K562 (cell line): Measurements from ENCODE around the gene AMBRA1. TPM values are rescaled to one million over a fixed set of nuclear protein-coding genes. Genes with fewer than 3 reads are reported as not detected.

Source experiments
- CBX3 ChIP-seq, 2 experiments: IDR thresholded peaks; 1 replicate in 1 of 2; 2 replicates in 1 of 2; pipeline ENCODE4 v1.6.1; 2012; ENCODE audit warnings: inconsistent platforms in 2 of 2, low read length in 2 of 2, borderline replicate concordance in 1 of 2, control low read depth in 1 of 2
- CXXC5 ChIP-seq: fragments of 250-450 bp; sonication (Bioruptor Pico); IDR thresholded peaks from 2 replicates; pipeline ENCODE4 v1.8.0; 2022; ENCODE audit warnings: inconsistent platforms, mild to moderate bottlenecking, moderate library complexity
- NELFE ChIP-seq: IDR thresholded peaks from 2 replicates; pipeline ENCODE4 v1.6.1; 2011; ENCODE audit warnings: mild to moderate bottlenecking; ENCODE audit not compliant: insufficient read depth, insufficient read length
- POLR3G ChIP-seq: IDR thresholded peaks from 2 replicates; pipeline ENCODE4 v1.6.1; 2011; ENCODE audit not compliant: insufficient read length, insufficient replicate concordance; ENCODE audit errors: extremely low read depth
- RBBP5 ChIP-seq: fragments of 200-600 bp; sonication (generic); IDR thresholded peaks from 2 replicates; pipeline ENCODE4 v1.6.1; 2012; ENCODE audit warnings: borderline replicate concordance, mild to moderate bottlenecking, low read length, control low read depth, inconsistent platforms; ENCODE audit not compliant: insufficient read depth, poor library complexity, severe bottlenecking
- SAFB ChIP-seq: fragments of 200-400 bp; formaldehyde crosslinking; IDR thresholded peaks from 2 replicates; pipeline ENCODE4 v1.6.1; 2017; ENCODE audit warnings: low read depth, low read length, borderline replicate concordance
- polyA plus RNA-seq, 8 experiments: library from polyadenylated mRNA; depleted of rRNA in 4 of 8; stranded (reverse) in 5 of 8; unstranded in 3 of 8; fragments of >200 nt; fragmentation: Nextera tagmentation in 2 of 8; fragmentation: Illumina TruSeq in 1 of 8; extraction: Ambion mirVana in 2 of 8; extraction: Trizol in 1 of 8; gene quantifications; 2 replicates each; pipeline versions ENCODE4 v1.2.1 to v1.2.3, GENCODE V29; 2011 to 2014; ENCODE audit warnings: inconsistent platforms in 1 of 8, missing spikeins in 1 of 8
- total RNA-seq, 7 experiments: library from RNA; depleted of rRNA in 6 of 7; stranded (reverse); fragments of >200 nt in 6 of 7; fragmentation: Illumina TruSeq in 2 of 7; extraction: Trizol in 2 of 7; gene quantifications; 2 replicates each; pipeline versions ENCODE4 v1.2.1 to v1.2.3, GENCODE V29; 2011 to 2021; ENCODE audit warnings: low replicate concordance in 1 of 7
- TF ChIP-seq, protein P1 (sequence below): fragments of 250-450 bp; sonication (Bioruptor Pico); IDR thresholded peaks from 2 replicates; pipeline ENCODE4 v1.4.0; 2020
- TF ChIP-seq, protein P2 (sequence below), 3 experiments: fragments of 200-800 bp in 1 of 3; fragments of 250-450 bp in 1 of 3; fragments of 450-650 bp in 1 of 3; sonication (Bioruptor Pico) in 1 of 3; sonication (Bioruptor generic) in 1 of 3; formaldehyde crosslinking in 1 of 3; IDR thresholded peaks; 2 replicates each; pipeline versions ENCODE4 v1.6.1 to v1.8.0; 2016 to 2022; ENCODE audit warnings: mild to moderate bottlenecking in 2 of 3, missing genetic modification characterization in 2 of 3, missing compliant biosample characterization in 1 of 3, moderate library complexity in 1 of 3
- TF ChIP-seq, protein P3 (sequence below), 2 experiments: fragments of 200-800 bp in 1 of 2; sonication (Bioruptor generic) in 1 of 2; sonication (generic) in 1 of 2; formaldehyde crosslinking in 1 of 2; IDR thresholded peaks in 1 of 2; conservative IDR thresholded peaks in 1 of 2; 2 replicates each; pipeline versions ENCODE4 v1.5.0 to v1.6.1; 2016 to 2020; ENCODE audit warnings: missing compliant biosample characterization in 1 of 2, missing genetic modification characterization in 1 of 2, missing genetic modification reagents in 1 of 2

Gene AMBRA1
- total and polyA plus RNA-seq, 9 of the 15 experiments (the other 6 are each of a cell fraction or from before 2014, with no cell fraction given) = 0.15 to 24.5 (median 13.0) TPM

DNA sequence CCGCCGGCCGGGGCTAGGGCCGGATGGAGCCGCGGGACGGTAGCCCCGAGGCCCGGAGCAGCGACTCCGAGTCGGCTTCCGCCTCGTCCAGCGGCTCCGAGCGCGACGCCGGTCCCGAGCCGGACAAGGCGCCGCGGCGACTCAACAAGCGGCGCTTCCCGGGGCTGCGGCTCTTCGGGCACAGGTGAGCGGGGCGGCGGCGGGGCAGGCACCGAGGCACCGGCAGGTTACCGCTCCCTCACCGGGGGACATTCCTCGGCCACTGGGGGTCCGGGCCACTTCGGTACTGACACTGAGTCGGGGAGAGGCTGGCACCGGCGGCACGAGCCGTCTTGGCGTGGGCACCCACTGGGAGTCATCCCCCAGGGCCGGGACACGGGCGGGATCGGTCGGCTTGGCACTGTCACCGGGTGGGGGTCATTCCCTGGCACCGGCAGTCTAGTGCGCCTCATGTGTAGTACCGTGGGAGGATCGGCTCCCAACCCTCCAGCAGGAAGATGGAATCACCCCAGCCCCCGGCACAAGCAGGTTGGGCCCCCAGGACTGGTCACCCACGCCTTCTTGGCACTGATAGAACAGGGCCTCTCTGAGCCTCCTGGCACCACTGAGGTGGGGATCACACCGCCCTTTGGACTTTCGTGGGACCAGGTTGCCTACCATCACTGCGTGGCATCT lies 246.0 kb downstream of the AMBRA1 start (continued):
- TF ChIP-seq, protein P1, sequence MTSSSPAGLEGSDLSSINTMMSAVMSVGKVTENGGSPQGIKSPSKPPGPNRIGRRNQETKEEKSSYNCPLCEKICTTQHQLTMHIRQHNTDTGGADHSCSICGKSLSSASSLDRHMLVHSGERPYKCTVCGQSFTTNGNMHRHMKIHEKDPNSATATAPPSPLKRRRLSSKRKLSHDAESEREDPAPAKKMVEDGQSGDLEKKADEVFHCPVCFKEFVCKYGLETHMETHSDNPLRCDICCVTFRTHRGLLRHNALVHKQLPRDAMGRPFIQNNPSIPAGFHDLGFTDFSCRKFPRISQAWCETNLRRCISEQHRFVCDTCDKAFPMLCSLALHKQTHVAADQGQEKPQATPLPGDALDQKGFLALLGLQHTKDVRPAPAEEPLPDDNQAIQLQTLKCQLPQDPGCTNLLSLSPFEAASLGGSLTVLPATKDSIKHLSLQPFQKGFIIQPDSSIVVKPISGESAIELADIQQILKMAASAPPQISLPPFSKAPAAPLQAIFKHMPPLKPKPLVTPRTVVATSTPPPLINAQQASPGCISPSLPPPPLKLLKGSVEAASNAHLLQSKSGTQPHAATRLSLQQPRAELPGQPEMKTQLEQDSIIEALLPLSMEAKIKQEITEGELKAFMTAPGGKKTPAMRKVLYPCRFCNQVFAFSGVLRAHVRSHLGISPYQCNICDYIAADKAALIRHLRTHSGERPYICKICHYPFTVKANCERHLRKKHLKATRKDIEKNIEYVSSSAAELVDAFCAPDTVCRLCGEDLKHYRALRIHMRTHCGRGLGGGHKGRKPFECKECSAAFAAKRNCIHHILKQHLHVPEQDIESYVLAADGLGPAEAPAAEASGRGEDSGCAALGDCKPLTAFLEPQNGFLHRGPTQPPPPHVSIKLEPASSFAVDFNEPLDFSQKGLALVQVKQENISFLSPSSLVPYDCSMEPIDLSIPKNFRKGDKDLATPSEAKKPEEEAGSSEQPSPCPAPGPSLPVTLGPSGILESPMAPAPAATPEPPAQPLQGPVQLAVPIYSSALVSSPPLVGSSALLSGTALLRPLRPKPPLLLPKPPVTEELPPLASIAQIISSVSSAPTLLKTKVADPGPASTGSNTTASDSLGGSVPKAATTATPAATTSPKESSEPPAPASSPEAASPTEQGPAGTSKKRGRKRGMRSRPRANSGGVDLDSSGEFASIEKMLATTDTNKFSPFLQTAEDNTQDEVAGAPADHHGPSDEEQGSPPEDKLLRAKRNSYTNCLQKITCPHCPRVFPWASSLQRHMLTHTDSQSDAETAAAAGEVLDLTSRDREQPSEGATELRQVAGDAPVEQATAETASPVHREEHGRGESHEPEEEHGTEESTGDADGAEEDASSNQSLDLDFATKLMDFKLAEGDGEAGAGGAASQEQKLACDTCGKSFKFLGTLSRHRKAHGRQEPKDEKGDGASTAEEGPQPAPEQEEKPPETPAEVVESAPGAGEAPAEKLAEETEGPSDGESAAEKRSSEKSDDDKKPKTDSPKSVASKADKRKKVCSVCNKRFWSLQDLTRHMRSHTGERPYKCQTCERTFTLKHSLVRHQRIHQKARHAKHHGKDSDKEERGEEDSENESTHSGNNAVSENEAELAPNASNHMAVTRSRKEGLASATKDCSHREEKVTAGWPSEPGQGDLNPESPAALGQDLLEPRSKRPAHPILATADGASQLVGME = no peak
- TF ChIP-seq, protein P2, sequence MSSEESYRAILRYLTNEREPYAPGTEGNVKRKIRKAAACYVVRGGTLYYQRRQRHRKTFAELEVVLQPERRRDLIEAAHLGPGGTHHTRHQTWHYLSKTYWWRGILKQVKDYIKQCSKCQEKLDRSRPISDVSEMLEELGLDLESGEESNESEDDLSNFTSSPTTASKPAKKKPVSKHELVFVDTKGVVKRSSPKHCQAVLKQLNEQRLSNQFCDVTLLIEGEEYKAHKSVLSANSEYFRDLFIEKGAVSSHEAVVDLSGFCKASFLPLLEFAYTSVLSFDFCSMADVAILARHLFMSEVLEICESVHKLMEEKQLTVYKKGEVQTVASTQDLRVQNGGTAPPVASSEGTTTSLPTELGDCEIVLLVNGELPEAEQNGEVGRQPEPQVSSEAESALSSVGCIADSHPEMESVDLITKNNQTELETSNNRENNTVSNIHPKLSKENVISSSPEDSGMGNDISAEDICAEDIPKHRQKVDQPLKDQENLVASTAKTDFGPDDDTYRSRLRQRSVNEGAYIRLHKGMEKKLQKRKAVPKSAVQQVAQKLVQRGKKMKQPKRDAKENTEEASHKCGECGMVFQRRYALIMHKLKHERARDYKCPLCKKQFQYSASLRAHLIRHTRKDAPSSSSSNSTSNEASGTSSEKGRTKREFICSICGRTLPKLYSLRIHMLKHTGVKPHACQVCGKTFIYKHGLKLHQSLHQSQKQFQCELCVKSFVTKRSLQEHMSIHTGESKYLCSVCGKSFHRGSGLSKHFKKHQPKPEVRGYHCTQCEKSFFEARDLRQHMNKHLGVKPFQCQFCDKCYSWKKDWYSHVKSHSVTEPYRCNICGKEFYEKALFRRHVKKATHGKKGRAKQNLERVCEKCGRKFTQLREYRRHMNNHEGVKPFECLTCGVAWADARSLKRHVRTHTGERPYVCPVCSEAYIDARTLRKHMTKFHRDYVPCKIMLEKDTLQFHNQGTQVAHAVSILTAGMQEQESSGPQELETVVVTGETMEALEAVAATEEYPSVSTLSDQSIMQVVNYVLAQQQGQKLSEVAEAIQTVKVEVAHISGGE (CRISPR knock-in tag; IDR thresholded peaks at IDR 0.05) = 0 out of 6 replicates have a peak, but pooled peaks of 1 of the 3 experiments have one; percentile 25
- TF ChIP-seq POLR3G = no peak
- TF ChIP-seq RBBP5 = peak; percentile 65
- TF ChIP-seq SAFB = no peak
- no peak for TF ChIP-seq CBX3 (IDR thresholded peaks at IDR 0.05; ENCODE audit: borderline replicate concordance in 1 of 2, low read length in 2 of 2)
- TF ChIP-seq CXXC5 (CRISPR knock-in tag) = 0 out of 2 replicates have a peak, but pooled peaks have one; percentile 38
- no peak for TF ChIP-seq NELFE
- TF ChIP-seq, protein P3, sequence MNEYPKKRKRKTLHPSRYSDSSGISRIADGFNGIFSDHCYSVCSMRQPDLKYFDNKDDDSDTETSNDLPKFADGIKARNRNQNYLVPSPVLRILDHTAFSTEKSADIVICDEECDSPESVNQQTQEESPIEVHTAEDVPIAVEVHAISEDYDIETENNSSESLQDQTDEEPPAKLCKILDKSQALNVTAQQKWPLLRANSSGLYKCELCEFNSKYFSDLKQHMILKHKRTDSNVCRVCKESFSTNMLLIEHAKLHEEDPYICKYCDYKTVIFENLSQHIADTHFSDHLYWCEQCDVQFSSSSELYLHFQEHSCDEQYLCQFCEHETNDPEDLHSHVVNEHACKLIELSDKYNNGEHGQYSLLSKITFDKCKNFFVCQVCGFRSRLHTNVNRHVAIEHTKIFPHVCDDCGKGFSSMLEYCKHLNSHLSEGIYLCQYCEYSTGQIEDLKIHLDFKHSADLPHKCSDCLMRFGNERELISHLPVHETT (CRISPR knock-in tag; conservative IDR thresholded peaks at IDR 0.05 in 1 of 2, IDR thresholded peaks at IDR 0.05 in 1 of 2) = 0 out of 4 replicates have a peak, but pooled peaks of 1 of the 2 experiments have one; percentile 75
